RPMI8226 (cell line): Measurements from ENCODE around the gene TSLP.

Experiments used
- DNase-seq: peaks from one replicate; pipeline ENCODE4 v3.0.0-alpha.2; 2015

The TSLP gene

GRCh38 chr5:111071413-111071812 lies at the start of gene TSLP:
Gene TSLP (plus strand): TSS chr5:111071713. CDS start chr5:111071891, 178 bp downstream.
- DNase-seq, result no peak

GRCh38 chr5:111022301-111022700 lies 49.2 kb upstream of the TSLP start:
- no peak for DNase-seq

GRCh38 chr5:111028865-111029264 lies 42.6 kb upstream of the TSLP start:
- DNase-seq, result no peak

GRCh38 chr5:111043712-111044506 lies 27.6 kb upstream of the TSLP start:
- DNase-seq, result no peak

GRCh38 chr5:111058064-111058463 lies 13.4 kb upstream of the TSLP start:
- no peak for DNase-seq

- DNase-seq, result no peak
Measured at GRCh38 chr5:111060169-111060568, 11.3 kb upstream of the TSLP start.

GRCh38 chr5:111061618-111062017 lies 9.9 kb upstream of the TSLP start:
- DNase-seq, result no peak

- DNase-seq, result peak; percentile 48
Measured at GRCh38 chr5:111063709-111064322, 7.7 kb upstream of the TSLP start.

- no peak for DNase-seq
Measured at GRCh38 chr5:111066261-111066938, 5.1 kb upstream of the TSLP start.

- DNase-seq, result no peak
Measured at GRCh38 chr5:111068213-111068612, 3.3 kb upstream of the TSLP start.

GRCh38 chr5:111069839-111070238 lies 1.7 kb upstream of the TSLP start:
- DNase-seq, result no peak

GRCh38 chr5:111070272-111071134 lies 1.0 kb upstream of the TSLP start:
- DNase-seq, result peak; percentile 23

- peak; percentile 30 for DNase-seq
Measured at GRCh38 chr5:111072949-111073682, 1.6 kb downstream of the TSLP start.

- DNase-seq, result no peak
Measured at GRCh38 chr5:111074244-111074643, 2.7 kb downstream of the TSLP start.

- no peak for DNase-seq
Measured at GRCh38 chr5:111075520-111075919, 4.0 kb downstream of the TSLP start.

GRCh38 chr5:111076091-111076490 lies 4.6 kb downstream of the TSLP start:
- no peak for DNase-seq

- DNase-seq, result no peak
Measured at GRCh38 chr5:111077678-111078077, 6.2 kb downstream of the TSLP start.

- DNase-seq, result no peak
Measured at GRCh38 chr5:111079846-111080245, 8.3 kb downstream of the TSLP start.

GRCh38 chr5:111083323-111083722 lies 11.8 kb downstream of the TSLP start:
- no peak for DNase-seq

- peak; percentile 95 for DNase-seq
Measured at GRCh38 chr5:111092062-111092853, 20.7 kb downstream of the TSLP start, which contains the start of gene WDR36. Gene WDR36 (plus strand): TSS chr5:111092348. CDS start chr5:111092457, 109 bp downstream.

- DNase-seq, result no peak
Measured at GRCh38 chr5:111095982-111096381, 24.5 kb downstream of the TSLP start.
